Middle frontal gyrus (tissue), 1 donor: ENCODE results near the gene PLCB1.
A peak's percentile ranks its signal among the peaks of the same experiment; 100 is the strongest.
"Not testable (repeated sequence)": the region's sequence is repeated elsewhere in the genome, so short reads cannot be mapped to it uniquely, and the experiment has no call there.

Experiments
- DNase-seq: peaks from one replicate; pipeline ENCODE4 v3.0.0-alpha.2; 2015; ENCODE audit warnings: low spot score; ENCODE audit errors: extremely low spot score

Gene PLCB1

DNA sequence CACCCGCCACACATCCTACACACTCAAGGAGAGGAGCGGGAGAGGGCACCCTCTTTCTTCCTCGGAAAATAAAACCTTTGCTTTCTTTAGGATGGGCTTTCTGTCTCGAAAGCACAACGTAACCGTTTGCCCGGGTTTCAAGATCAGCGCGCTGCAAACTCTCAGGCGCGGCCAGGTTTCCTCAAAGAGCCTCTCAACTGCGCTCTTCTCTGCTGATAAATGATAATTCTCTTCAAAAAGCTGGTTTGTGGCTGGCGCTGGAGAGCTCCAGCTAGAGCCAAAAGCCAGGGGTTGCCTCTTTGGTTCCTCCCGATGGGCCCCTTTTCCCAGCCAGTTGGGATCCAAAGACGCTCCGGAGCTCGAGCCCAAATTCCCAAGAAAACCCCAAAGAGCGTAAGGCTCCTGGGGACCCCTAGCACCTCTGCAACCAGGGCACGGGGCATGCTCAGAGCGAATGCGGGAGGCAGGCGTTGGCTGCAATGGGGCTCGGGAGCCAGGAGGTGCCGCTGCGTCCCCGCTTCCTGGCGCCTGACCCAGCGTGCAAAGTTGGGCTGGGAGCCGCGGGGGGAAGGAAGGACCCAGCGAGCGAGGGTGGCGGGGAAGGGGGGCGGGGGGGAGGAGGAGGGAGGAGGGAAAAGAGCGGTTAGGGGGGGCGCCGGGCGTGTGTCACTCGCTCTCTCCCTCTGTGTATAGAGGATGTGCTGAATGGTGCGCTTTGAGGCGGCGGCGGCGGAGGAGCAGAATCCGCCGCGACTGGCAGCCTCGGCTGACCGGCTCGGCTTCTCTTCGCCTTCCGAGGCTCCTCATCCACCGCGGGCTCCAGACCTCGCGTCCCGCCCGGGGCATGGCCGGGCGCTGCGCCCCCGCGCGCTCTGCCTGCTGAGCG is at the start of gene PLCB1:
Gene PLCB1, plus strand, starts transcription at position 669 of the 886 bp plus-strand sequence. CDS start 386 bp downstream, outside the sequence.
- peak; percentile 73 for DNase-seq

- DNase-seq, result no peak
Measured at GRCh38 chr20:8082989-8083388, 49.1 kb upstream of the PLCB1 start.

- DNase-seq, result no peak
Measured at GRCh38 chr20:8089668-8090067, 42.4 kb upstream of the PLCB1 start.

DNA sequence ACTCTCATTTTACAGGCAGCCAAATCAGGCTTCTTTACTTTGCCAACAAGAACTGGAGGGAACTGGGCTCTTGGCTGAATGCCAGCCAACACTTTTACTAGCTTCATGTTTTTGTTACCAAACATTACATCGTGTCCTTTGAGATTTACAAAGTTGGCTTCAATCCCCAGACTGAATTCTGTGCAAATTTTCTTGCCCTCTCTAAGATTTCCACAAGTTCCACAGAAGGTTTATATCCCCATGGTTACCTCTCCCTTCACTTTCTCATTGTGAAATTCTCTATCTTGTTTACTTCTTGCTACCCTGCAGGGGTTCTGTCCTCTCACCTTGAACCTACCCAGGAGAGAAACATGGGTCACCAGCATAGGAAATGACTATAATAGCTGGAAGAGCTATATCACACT is 37.6 kb upstream of the PLCB1 start:
- DNase-seq, result no peak

DNA sequence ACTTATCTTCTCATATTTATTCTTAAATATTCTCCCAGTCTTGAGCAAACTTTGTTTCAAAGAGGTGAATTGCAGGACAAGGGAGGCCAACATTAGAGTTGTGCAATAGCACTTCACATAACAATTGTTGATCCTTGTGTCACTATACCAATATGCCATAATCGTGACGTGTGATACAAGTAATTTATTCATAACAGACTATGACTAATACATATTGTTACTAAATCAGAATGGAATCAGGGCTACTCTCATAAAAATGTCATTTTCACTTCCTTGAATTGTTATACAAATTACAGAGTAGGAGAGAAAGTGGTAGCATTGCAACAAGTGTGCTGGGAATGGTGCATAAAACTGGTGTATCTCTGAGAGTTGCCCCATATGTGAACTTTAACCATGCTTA is 37.2 kb upstream of the PLCB1 start:
- DNase-seq, result no peak

GRCh38 chr20:8095648-8096572 is 36.2 kb upstream of the PLCB1 start:
- DNase-seq, result no peak

DNA sequence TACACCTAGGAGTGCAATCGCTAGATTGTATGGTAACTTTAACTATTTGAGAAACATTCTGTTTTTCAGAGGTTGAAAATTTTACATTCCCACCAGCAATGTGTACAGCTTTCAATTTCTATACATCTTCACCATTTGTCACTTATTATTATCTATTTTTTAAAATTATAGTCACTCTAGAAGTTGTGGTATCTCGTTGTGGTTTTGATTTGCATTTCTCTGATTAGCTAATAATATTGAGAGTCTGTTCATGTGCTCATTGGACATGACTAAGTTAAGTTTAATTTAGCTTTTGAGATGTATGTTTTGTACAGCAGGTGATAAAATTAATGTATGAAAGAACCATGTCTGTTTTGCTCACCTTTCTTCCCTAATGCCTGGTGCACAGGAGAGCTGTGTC is 34.8 kb upstream of the PLCB1 start:
- DNase-seq, result no peak

GRCh38 chr20:8104252-8104651 is 27.8 kb upstream of the PLCB1 start:
- DNase-seq, result no peak

- DNase-seq, result not testable (repeated sequence)
Measured at GRCh38 chr20:8114612-8115011, 17.5 kb upstream of the PLCB1 start.

- DNase-seq, result no peak
Measured at GRCh38 chr20:8115436-8115835, 16.6 kb upstream of the PLCB1 start.

DNA sequence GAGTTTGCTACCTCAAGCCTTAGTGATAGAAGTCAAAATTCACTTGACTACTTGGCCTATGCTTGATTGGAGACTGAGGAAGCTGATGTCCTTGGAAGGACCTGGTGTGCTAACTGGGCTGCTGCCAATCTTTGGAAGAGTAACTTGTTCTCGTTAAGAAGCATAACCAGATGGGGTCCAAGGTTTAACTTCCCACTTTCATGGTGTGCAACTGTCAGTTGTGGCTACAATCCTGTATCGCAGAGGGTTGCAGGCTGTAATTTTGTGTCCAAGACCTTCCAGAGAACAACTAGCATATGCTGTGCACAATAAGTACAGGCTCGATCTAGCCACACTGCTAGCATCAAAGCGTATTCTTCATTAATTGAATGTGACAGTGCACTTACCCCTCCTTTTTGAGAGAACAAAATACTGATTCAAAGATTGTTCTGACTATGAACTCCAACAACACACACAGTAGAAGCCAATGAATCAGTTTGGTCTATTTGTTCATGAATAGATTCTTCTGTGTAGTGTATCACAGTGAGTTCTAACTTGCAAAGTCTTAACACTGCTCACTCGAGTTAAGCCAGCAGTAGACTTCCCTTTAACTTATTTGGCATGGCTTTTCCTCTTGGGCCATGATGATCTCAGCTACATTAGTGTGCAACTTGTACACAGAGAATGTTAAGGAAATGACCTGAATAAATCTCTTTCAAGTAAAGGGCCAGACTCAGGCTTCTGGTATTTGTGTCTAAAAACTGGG is 15.8 kb upstream of the PLCB1 start:
- DNase-seq, result no peak

DNA sequence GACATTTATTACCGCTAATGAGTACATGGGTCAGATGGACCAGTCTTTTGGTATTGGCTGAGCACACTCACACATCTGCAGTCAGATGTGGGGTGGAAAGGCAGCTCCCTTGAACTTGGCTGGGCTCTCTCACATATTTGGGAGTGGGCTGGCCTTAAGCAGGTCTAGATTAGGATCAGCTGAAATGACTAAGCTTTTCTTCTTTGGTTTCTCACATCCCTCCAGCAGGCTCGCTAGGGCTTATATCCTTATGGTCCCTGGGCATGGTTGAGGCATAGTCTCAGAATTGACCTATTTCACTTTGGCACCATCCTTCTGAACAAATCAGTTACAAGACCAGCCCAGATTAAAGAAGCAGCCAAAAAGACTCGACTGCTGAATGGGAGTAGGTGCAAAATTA is 14.4 kb upstream of the PLCB1 start:
- DNase-seq, result no peak

DNA sequence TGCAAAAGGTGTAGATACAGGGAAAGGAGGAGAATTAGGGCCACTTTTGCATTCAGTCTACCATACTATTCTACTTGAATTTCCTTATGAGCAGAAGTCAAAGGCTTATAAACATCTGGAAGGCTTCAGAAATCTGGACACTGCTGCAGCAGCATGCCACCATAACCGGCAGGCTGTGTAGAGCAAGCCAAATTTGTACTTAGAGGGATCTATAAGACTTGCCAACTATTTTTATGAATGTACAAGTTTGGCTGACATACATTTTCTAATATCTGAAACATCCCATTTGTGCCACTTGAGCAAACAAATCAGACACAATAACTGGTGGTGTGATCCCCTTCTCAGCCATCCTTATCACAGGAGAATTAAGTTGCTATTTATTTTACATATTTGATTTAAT is 14.0 kb upstream of the PLCB1 start:
- no peak for DNase-seq

GRCh38 chr20:8118760-8119159 is 13.3 kb upstream of the PLCB1 start:
- DNase-seq, result no peak

- DNase-seq, result no peak
Measured at GRCh38 chr20:8121666-8122065, 10.4 kb upstream of the PLCB1 start.

- DNase-seq, result no peak
Measured at GRCh38 chr20:8124639-8125038, 7.4 kb upstream of the PLCB1 start.

DNA sequence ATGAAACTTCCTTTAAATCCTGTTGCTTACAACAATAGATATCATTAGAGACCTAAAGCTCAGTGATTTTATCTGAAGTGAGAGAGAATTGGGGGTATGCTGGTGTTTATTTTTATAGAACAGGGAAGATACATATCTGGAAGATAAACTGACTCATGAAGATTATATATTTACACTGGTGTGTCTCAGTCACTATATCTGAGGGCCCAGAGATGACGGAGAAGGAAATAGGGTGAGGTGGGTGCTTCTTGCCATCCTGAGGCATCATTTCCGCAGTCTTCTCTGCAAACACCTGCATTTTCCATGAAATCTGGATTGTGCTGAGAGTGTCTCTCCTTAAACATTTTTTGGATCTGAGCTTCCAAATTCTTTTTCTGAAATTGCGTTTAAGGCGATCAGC is 5.9 kb upstream of the PLCB1 start:
- no peak for DNase-seq

DNA sequence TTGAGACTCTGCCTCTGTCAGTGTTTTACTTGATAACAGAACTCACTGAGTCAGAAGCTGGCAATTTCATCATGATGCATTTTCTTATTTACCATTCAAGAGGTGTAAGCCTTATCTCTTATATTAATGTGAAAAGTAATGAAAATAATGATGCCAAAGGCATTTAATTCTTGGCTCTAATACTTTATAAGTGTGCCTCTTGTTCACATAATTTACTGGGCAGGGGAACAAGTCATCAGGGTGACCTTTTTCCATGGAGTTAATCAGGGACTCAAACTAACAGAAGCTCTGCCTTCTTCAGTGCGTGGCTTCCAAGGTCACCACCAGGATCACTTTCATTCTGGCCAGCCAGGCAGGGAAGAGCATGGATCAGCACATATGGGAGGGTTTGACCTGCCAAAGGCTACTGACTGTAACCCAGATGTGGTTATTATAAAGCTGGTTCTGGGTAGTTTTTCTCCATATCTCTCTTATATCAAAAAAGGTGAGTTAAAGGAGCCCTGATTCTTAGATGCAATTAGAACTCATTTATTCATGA is 5.2 kb upstream of the PLCB1 start:
- DNase-seq, result no peak

GRCh38 chr20:8127553-8128255 is 4.4 kb upstream of the PLCB1 start:
- DNase-seq, result no peak

DNA sequence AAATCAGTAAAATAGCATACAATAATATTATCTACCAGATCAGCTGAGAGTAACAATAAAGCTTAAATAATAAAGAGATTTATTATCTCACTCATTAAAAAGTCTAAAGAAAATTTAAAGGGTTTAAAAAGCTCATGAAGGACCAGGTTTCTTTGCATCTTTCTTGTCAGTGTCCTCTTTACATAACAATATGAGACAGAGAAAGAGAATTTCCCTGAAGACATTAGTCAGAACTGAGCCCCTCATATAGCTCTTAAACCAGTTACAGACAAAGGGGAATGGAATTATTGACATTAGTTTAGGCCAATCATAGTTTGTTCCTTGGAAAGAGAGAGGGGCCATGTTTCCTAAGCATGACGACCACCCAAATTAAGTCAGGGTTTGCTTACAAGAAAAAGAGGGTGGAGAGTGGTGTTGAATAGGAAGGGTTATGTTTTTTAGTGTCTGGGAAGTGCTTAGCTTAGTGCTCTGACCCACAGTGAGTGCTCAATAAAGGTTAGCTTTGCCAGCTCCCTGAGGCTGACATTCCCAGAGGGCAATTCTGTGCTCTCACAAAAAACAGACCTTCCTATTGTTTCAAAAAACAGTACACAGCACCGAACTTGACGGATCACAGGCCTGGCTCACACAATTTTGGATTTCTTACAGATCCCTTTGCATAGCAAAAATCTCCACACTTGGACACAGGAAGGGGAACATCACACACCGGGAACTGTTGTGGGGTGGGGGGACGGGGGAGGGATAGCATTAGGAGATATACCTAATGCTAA is 3.6 kb upstream of the PLCB1 start:
- DNase-seq, result no peak
